ENCODE measurements around the gene ADCY4. TPM values are rescaled to one million over a fixed set of nuclear protein-coding genes. Genes with fewer than 3 reads are reported as not detected.
A peak's percentile ranks its signal among the peaks of the same experiment; 100 is the strongest.

Gene ADCY4
- total and polyA plus RNA-seq, 2 donors (not counting 3 experiments of a cell fraction or from before 2014, with no cell fraction given): 81.6 to 84.0 TPM

GRCh38 chr14:24368562-24369252, 33.8 kb upstream of the ADCY4 start:
- POLR2A ChIA-PET: no interaction called here
- Histone ChIP-seq H3K36me3 (ENCODE audit: control insufficient read depth in 2 of 2, extremely low read depth in 1 of 2, insufficient read depth in 2 of 2, low read length in 2 of 2) (peaks cover 7 to 17% of the 10 kb centered on the region in 2 experiments), H2AFZ (ENCODE audit: low read depth, low read length) (peak overlapping the region; percentile 72), H4K20me1 (replicated peaks; ENCODE audit: control insufficient read depth, extremely low read depth, insufficient read depth, low read length) (no peaks in the 10 kb centered on the region), H3K9ac (replicated peaks; ENCODE audit: extremely low read depth, insufficient read depth, low read length) (peak overlapping the region; percentile 90), H3K27me3 (ENCODE audit: control insufficient read depth in 2 of 2, insufficient read depth in 2 of 2, low read length in 2 of 2) (no peaks in the 10 kb centered on the region), H3K9me3 (replicated peaks; ENCODE audit: control insufficient read depth, insufficient read depth, low read length) (no peaks in the 10 kb centered on the region), H3K79me2 (ENCODE audit: control insufficient read depth, insufficient read depth, low read length) (peaks cover 10% of the 10 kb centered on the region), H3K27ac (ENCODE audit: insufficient read depth, low read depth, low read length) (peak overlapping the region; percentile 70), H3K9me1 (replicated peaks; ENCODE audit: control insufficient read depth, extremely low read depth, insufficient read depth, low read length) (no peaks in the 10 kb centered on the region), H3K4me3 (replicated peaks in 1 of 3; ENCODE audit: insufficient read depth in 1 of 3, low read depth in 1 of 3, low read length in 3 of 3) (peak overlapping the region; percentile 60 to 96 (median 89)), H3K4me1 (ENCODE audit: control insufficient read depth, extremely low read depth, insufficient read depth, low read length) (peaks cover 27% of the 10 kb centered on the region), H3K4me2 (ENCODE audit: insufficient read depth, low read length) (peak overlapping the region; percentile 81)
- dilution Hi-C loops (cut with MboI; ENCODE audit: extremely low pct_ligation_motif_present, low sequenced_read_pairs) (no loop called here), intact Hi-C loops (cut with micrococcal nuclease) (loop anchor here (5.0 kb wide), 1 partner anchor 221 kb away; the partner anchor contains the start of genes PSME2 and RNF31)
- FAIRE-seq (no peak), DNase-seq (ENCODE audit: low read depth, low spot score) (peak; percentile 48)
- BruUV-seq (replicated peaks): no TSS peak
- CTCF ChIA-PET: interaction anchor here (0.7 to 5.5 kb wide), 7 partner anchors 35 to 68 kb away, joined by 3 to 44 read pairs (median 4); partner anchors contain the start of genes ADCY4 and CIDEB
- TF ChIP-seq POLR2A (IDR thresholded peaks at IDR 0.05; ENCODE audit: low read depth, low read length) (peak; percentile 35), FOS (IDR thresholded peaks at IDR 0.05; ENCODE audit: borderline replicate concordance, insufficient read depth, low read length) (no peak), POLR2AphosphoS5 (IDR thresholded peaks at IDR 0.05; ENCODE audit: insufficient read depth, low read depth, low read length) (peak; percentile 29)

GRCh38 chr14:24368212-24368561, 33.3 kb upstream of the ADCY4 start:
- Histone ChIP-seq H3K9me3 (replicated peaks; ENCODE audit: control insufficient read depth, insufficient read depth, low read length) (no peaks in the 10 kb centered on the region), H3K4me2 (ENCODE audit: insufficient read depth, low read length) (peak overlapping the region; percentile 81), H4K20me1 (replicated peaks; ENCODE audit: control insufficient read depth, extremely low read depth, insufficient read depth, low read length) (no peaks in the 10 kb centered on the region), H3K27me3 (ENCODE audit: control insufficient read depth in 2 of 2, insufficient read depth in 2 of 2, low read length in 2 of 2) (no peaks in the 10 kb centered on the region), H3K79me2 (ENCODE audit: control insufficient read depth, insufficient read depth, low read length) (peaks cover 10% of the 10 kb centered on the region), H3K9ac (replicated peaks; ENCODE audit: extremely low read depth, insufficient read depth, low read length) (peak overlapping the region; percentile 90), H3K4me3 (replicated peaks in 1 of 3; ENCODE audit: insufficient read depth in 1 of 3, low read depth in 1 of 3, low read length in 3 of 3) (peak overlapping the region; percentile 60 to 96 (median 89)), H3K27ac (ENCODE audit: insufficient read depth, low read depth, low read length) (peak overlapping the region; percentile 70), H3K36me3 (ENCODE audit: control insufficient read depth in 2 of 2, extremely low read depth in 1 of 2, insufficient read depth in 2 of 2, low read length in 2 of 2) (peaks cover 7 to 12% of the 10 kb centered on the region in 2 experiments), H3K9me1 (replicated peaks; ENCODE audit: control insufficient read depth, extremely low read depth, insufficient read depth, low read length) (no peaks in the 10 kb centered on the region), H2AFZ (ENCODE audit: low read depth, low read length) (peak overlapping the region; percentile 72), H3K4me1 (ENCODE audit: control insufficient read depth, extremely low read depth, insufficient read depth, low read length) (peaks cover 27% of the 10 kb centered on the region)
- no peak for FAIRE-seq
- ChIA-PET CTCF (interaction anchor here (1.0 to 5.5 kb wide), 6 partner anchors 34 to 68 kb away, joined by 3 to 44 read pairs (median 4); partner anchors contain the start of genes ADCY4 and CIDEB), POLR2A (no interaction called here)
- no TSS peak for BruUV-seq (replicated peaks)
- DNase-seq (ENCODE audit: low read depth, low spot score): peak; percentile 9
- TF ChIP-seq CTCF (IDR thresholded peaks at IDR 0.05; ENCODE audit: extremely low read depth in 1 of 2, insufficient read depth in 1 of 2, low read depth in 1 of 2, low read length in 2 of 2): no peak
- no peak for TF ChIP-seq GATA2 (IDR thresholded peaks at IDR 0.05; ENCODE audit: insufficient read depth, insufficient read length, low read depth, low read length)
- no peak for TF ChIP-seq POLR2AphosphoS5 (IDR thresholded peaks at IDR 0.05; ENCODE audit: insufficient read depth, low read depth, low read length)
- no peak for TF ChIP-seq POLR2A (IDR thresholded peaks at IDR 0.05; ENCODE audit: low read depth, low read length)
- TF ChIP-seq JUN (IDR thresholded peaks at IDR 0.05; ENCODE audit: borderline replicate concordance, insufficient read depth, insufficient read length, low read depth): no peak
- TF ChIP-seq MYC (IDR thresholded peaks at IDR 0.05; ENCODE audit: low read depth, low read length): no peak
- no peak for TF ChIP-seq FOS (IDR thresholded peaks at IDR 0.05; ENCODE audit: borderline replicate concordance, insufficient read depth, low read length)
- TF ChIP-seq MAX (IDR thresholded peaks at IDR 0.05; ENCODE audit: insufficient read depth, insufficient read length): no peak
- no peak for TF ChIP-seq EZH2 (IDR thresholded peaks at IDR 0.05; ENCODE audit: borderline replicate concordance, low read depth, low read length, severe bottlenecking)
- intact Hi-C loops (cut with micrococcal nuclease) (loop anchor here (5.0 kb wide), 1 partner anchor 221 kb away; the partner anchor contains the start of genes PSME2 and RNF31), dilution Hi-C loops (cut with MboI; ENCODE audit: extremely low pct_ligation_motif_present, low sequenced_read_pairs) (no loop called here)
